ENCODE data around the gene GDF11.

Gene GDF11

GRCh38 chr12:55716582-55716957 is 26.4 kb upstream of the GDF11 start:
- no peak for DNase-seq (ENCODE audit: extremely low read depth, low read depth)
- no peak for TF ChIP-seq CTCF (IDR thresholded peaks at IDR 0.05; ENCODE audit: low read depth, low read length)

GRCh38 chr12:55717011-55718007 is 25.6 kb upstream of the GDF11 start:
- no peak for DNase-seq (ENCODE audit: extremely low read depth, low read depth)
- TF ChIP-seq CTCF (IDR thresholded peaks at IDR 0.05; ENCODE audit: low read depth, low read length) = no peak

- no peak for DNase-seq (ENCODE audit: extremely low read depth, low read depth)
- TF ChIP-seq CTCF (IDR thresholded peaks at IDR 0.05; ENCODE audit: low read depth, low read length) = no peak
These were observed 24.9 kb upstream of the GDF11 start for GRCh38 chr12:55718015-55718414.

- DNase-seq (ENCODE audit: extremely low read depth, low read depth) = no peak
- TF ChIP-seq CTCF (IDR thresholded peaks at IDR 0.05; ENCODE audit: low read depth, low read length) = no peak
These were observed 24.2 kb upstream of the GDF11 start for GRCh38 chr12:55718624-55719275.

- DNase-seq (ENCODE audit: extremely low read depth, low read depth) = no peak
These were observed 23.6 kb upstream of the GDF11 start for GRCh38 chr12:55719371-55719770.

GRCh38 chr12:55720071-55720564 is 22.8 kb upstream of the GDF11 start, which contains the start of gene RDH5:
Gene RDH5, plus strand, starts transcription at chr12:55720393. Its CDS starts 792 bp downstream, at chr12:55721185.
- DNase-seq (ENCODE audit: extremely low read depth, low read depth) = peak; percentile 83

More at GRCh38 chr12:55719371-55719770, 23.6 kb upstream of the GDF11 start:
- TF ChIP-seq CTCF (IDR thresholded peaks at IDR 0.05; ENCODE audit: low read depth, low read length) = no peak

More at GRCh38 chr12:55720071-55720564, 22.8 kb upstream of the GDF11 start, which contains the start of gene RDH5:
- no peak for TF ChIP-seq CTCF (IDR thresholded peaks at IDR 0.05; ENCODE audit: low read depth, low read length)

Data from AG09319 (cell line).